ENCODE data around the gene NOX5.

GRCh38 chr15:69061414-69061842 is 46.9 kb downstream of the NOX5 start:
- TF ChIP-seq POLR2AphosphoS5 (IDR thresholded peaks at IDR 0.05; ENCODE audit: low read depth, low read length) (no peak), POLR2A (IDR thresholded peaks at IDR 0.05; ENCODE audit: low read depth, low read length) (no peak), TAF1 (IDR thresholded peaks at IDR 0.05; ENCODE audit: borderline replicate concordance, low read depth, low read length) (no peak)

All from GM12892 (cell line).